HCT116 (cell line): ENCODE measurements around the gene CACNA1A.

Experiments
- EZH2 ChIP-seq: fragments of 200-600 bp; sonication (generic); IDR thresholded peaks from 2 replicates; pipeline ENCODE4 v1.6.1; 2017; ENCODE audit warnings: antibody characterized with exemption, mixed run types
- EZH2phosphoT487 ChIP-seq: fragments of 200-600 bp; IDR thresholded peaks from 2 replicates; pipeline ENCODE4 v1.6.1; 2018; ENCODE audit warnings: antibody characterized with exemption, borderline replicate concordance
- JUND ChIP-seq: IDR thresholded peaks from 2 replicates; pipeline ENCODE4 v1.6.1; 2012
- POLR2A ChIP-seq: IDR thresholded peaks from 2 replicates; pipeline ENCODE4 v1.7.0; 2011; ENCODE audit warnings: borderline replicate concordance; ENCODE audit not compliant: insufficient read depth, insufficient read length; ENCODE audit errors: extremely low read depth
- SP1 ChIP-seq: IDR thresholded peaks from 2 replicates; pipeline ENCODE4 v1.6.1; 2012; ENCODE audit warnings: low read depth
- ZNF274 ChIP-seq: fragments of 200-500 bp; sonication (Bioruptor generic); IDR thresholded peaks from 2 replicates; pipeline ENCODE4 v1.6.1; 2014; ENCODE audit warnings: mild to moderate bottlenecking, low read depth, low read length, inconsistent platforms
- TF ChIP-seq, protein P1 (sequence below), 3 experiments: fragments of 200-600 bp in 1 of 3; sonication (generic) in 1 of 3; IDR thresholded peaks in 2 of 3; conservative IDR thresholded peaks in 1 of 3; 2 replicates each; pipeline ENCODE4 v1.5.1; 2012 to 2017; ENCODE audit warnings: low read depth in 2 of 3, low read length in 2 of 3, antibody characterized with exemption in 1 of 3, borderline replicate concordance in 1 of 3, control low read depth in 1 of 3, mild to moderate bottlenecking in 1 of 3, mixed read lengths in 1 of 3, mixed run types in 1 of 3, moderate library complexity in 1 of 3; ENCODE audit not compliant: insufficient read depth in 1 of 3

DNA sequence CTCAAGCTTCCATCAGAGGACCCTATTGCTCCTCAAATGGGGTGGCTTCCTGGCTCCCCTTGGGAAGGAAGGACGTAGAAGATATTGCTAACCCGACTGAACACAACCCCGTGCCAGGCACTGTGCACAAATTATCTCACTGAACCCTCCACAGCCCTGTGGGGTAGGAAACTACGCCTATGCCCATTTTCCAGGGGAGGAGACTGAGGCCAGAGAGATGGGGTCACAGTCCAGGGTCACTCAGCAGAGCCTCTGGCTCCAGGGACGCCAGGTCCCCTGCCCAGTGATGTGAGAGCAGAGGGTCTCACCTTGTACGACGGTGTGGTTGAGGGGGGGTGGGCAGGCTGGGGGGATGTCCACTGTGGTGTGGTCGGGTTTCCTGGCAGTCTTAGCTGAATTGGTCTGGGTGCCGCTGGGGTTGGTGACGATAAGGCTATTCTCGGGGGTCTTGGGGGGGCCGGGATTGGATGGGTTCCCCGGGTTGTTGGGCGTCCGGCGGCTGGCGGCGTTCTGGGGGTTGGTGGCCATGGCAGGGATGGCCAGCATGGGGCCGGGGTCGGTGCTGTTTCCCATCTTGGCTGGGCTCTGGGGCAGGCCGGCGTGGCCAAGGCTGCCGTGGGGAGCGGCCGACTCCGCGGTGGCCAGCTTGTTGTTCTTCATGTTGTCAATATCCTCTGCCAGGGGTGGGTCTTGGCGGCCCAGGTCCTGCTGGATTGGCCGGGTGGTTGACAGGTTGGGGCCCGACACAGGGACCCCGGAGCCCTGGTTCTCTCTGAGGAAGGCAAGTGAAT lies 219.9 kb downstream of the CACNA1A start:
- TF ChIP-seq POLR2A (no peak), EZH2phosphoT487 (no peak), JUND (no peak), EZH2 (no peak), SP1 (no peak), ZNF274 (no peak)
- TF ChIP-seq, protein P1, sequence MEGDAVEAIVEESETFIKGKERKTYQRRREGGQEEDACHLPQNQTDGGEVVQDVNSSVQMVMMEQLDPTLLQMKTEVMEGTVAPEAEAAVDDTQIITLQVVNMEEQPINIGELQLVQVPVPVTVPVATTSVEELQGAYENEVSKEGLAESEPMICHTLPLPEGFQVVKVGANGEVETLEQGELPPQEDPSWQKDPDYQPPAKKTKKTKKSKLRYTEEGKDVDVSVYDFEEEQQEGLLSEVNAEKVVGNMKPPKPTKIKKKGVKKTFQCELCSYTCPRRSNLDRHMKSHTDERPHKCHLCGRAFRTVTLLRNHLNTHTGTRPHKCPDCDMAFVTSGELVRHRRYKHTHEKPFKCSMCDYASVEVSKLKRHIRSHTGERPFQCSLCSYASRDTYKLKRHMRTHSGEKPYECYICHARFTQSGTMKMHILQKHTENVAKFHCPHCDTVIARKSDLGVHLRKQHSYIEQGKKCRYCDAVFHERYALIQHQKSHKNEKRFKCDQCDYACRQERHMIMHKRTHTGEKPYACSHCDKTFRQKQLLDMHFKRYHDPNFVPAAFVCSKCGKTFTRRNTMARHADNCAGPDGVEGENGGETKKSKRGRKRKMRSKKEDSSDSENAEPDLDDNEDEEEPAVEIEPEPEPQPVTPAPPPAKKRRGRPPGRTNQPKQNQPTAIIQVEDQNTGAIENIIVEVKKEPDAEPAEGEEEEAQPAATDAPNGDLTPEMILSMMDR (IDR thresholded peaks at IDR 0.05 in 2 of 3, conservative IDR thresholded peaks at IDR 0.05 in 1 of 3; ENCODE audit: borderline replicate concordance in 1 of 3, insufficient read depth in 1 of 3, low read depth in 2 of 3, low read length in 2 of 3): no peak
